HG03575 (cell line): Measurements from ENCODE around the gene SERINC2.

Source experiments
- ATAC-seq: cut with Tn5 transposase; IDR thresholded peaks from one replicate; pipeline ENCODE4 v1.9.1; 2021; ENCODE audit not compliant: unreplicated experiment, insufficient number of reproducible peaks, low FRiP score; ENCODE audit errors: extremely low read depth

Gene SERINC2

DNA sequence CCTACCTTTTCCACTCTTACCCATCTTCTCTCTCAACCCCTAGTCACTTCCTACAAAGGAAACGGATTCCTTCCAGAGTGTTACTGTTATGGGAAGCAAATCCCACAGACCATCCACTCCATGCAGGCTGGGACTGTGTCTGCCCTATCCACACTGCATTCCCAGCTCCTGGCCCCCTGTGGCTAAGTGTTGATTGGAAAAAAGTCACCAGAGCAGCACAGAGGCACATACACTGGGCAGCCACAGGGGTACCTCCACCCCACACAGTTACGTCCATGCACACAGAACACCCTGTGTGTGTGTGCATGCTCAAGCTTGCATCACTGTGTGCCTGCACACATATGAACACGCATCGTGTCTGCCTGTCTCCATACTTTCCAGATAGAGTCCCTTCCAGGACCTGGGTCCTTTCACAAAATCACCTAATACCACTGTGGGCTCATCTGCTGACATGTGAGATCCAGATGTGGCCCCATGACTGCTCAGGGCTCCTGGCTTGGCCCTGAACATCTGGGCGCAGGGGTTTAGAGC, 4.2 kb upstream of the SERINC2 start:
- no peak for ATAC-seq

DNA sequence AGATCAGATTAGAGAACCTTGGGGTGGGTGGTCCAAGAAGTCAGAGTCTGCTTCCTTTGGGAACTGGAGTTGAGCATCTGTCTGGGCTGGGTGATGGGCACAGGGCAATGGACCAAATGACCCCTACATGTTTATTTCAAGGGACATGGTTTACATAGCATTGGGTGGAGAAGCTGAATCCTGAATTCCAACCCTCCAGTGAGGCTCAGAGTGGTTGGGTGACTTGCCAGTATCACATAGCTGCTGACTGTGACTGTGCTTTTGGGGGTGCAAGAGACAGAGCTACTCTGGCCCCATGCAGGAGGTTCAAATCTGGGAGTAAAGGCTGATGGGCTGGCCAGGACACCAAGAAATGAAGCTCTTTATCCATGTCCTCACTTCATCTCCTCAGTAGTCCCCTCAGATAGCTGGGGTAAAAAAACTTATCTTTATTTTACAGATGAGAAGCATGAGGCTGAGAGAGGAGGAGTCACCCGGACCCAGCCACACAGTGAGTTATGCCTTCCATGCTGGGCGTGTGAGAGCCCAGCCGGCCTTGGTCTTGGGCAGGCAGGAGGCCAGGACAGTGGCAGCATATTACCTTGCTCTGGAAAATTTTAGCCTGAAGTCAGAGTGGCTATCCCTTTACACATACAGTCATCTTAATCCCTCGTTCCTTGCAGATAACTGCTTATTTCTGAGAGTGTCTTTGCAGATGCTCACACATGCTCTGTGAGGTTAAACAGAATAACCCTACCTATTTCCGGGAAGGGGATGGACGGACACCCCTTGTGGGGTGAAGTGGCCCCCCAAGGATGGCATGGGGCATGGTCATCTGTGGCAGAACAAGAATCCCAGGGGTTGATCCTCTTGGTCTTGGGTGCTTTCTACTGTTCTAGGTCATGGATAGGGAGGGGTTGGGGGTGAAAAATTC, 2.8 kb upstream of the SERINC2 start:
- no peak for ATAC-seq

DNA sequence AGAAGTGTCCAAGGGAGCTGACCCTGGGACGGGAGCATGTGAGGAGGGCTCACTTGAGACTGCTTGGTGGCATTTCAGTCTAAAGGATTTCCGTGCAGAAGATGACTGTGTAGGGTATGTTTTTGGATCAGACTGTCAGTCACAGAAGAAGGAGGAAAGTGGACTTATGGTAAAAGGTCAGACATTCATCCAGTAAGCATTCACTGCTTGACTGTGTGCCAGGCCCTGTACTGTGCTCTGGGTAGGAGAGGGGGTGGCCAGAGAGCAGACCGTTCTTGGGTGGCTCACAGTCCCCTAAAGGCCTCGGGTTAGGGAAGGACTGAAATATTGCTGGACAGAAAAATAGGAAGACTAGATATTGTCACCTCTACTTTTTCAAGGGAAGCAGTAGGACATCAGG, 2.1 kb upstream of the SERINC2 start:
- ATAC-seq: no peak

DNA sequence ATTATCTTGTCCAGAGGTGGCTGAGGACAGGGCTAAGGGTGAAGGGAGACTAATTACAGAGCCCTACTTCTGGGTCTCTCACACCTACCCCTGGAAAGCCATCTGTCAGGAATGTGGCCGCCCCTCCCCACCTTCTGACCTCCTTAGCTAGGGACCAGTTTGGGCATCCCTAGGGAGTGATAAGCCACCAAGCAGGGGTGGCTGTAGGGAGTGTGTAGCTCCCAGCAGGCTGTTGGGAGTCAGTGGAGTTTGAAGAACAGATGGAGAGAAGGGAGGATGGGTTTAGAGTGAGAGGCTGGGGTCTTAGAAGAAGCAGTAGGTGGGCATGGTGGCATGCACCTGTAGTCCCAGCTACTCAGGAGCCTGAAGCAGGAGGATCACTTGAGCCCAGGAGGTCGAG, 808 bp upstream of the SERINC2 start:
- no peak for ATAC-seq

DNA sequence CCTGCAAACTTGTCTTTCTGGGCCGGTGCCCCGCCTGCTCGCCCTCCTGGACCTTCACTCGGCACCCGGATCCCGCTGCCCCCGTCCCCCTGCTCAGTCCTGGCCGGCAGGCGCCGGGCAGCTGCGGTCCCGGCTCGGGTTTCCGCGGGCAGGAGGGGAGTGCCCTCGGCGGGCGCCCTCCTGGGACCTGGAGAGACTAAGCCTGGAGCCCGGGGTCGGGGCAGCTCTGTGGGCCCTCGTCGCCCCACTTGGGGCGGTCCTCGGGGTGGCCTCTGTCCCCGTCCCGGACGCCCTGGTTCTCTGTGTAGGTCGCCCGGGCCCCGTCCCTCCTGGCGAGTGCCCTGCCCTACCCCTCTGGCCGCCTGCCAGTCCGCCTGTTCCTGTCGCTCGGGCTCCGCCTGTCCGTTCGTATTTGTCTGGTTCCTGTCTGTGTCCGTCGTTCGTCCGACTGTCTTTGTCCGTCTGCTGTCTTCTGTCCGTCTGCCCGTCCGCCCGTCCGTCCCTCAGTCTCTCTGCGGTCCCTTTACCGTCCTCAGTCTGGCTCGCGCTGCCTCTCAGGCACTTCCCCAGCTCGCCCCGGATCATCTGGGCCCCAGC, 490 bp downstream of the SERINC2 start:
- no peak for ATAC-seq

DNA sequence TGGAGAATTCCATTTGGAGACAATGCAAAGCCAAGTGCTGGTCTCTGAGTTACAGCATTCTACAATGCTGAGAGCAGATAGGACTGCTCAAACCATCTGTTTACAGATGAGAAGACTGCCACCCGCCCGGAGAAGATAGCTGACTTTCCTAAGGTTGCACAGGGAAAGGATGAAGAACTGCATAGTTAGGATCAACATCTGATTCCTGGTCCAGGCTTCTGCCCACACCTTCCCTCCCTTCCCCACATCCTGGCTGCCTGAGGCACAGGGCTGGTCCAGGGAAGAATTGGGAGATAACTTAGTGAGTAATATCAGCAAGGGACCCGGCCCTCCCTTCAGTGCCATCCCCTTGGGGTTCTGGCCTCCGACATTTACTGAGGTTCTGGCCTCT, 2.0 kb downstream of the SERINC2 start:
- no peak for ATAC-seq

DNA sequence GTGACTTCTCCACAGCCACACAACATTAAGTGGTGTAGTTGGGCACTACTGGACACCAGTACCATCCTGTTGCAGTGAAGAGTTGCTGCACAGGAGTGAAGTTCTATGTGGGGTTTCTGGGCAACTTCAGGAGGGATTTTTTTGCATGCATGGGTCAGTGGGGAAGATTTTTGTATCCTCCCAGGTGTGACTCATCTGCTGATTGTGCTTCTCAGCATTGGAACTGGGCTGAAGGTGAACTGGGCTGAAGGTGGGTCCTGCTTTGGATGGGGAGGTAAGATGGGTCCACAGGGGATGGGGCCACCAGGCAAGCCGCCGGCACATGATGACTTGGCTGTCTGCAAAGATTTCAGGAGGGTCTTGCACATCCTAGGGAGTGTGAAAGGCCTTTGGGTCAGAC, 2.6 kb downstream of the SERINC2 start:
- ATAC-seq: no peak

DNA sequence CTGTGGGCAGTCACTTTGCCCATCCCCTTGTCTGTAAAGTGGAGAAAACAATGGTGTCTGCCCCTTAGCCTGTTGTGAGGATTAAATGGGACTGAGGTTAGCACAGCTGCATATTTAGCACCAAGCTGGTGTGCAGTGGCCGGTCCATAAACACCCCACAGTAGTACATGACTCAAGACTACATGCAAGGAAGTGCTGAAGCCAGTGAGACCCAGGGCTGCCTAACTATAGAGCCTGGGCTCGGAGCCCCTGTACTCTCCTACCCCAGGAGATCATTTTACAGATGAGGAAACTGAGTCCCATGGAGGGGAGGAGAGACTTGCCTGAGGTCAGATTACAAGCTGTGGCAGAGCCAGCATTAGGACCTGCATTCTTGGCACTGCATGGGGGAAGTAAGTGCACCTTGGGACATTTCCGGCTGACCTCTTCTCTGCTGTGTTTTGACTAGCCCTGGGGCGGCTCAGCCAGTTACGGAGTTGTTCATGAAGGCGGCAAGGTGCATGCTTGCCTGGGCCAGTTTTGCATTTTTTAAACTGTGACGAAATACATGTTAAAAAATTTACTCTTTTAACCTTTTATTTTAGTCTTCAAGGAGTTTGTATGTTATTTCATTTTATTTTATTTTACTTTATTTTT, 3.2 kb downstream of the SERINC2 start:
- no peak for ATAC-seq

DNA sequence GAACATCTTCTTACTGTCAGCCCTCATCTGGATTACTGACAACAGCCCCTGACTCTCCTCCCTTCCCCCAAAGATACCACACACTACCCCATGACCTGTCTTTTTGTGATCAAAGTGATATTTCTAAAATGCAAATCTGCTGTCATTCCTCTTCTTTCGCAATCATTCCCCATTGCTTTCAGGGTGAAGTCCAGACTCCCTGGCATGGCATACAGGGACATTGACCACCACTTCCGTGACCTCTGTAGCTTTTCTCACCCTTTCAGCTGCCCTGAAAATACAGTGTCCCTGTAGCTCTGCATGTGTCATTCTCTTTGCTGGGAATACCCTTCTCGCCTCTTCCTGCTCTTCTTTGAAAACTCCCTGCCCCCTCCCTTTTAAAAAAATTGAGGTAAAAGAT, 4.1 kb downstream of the SERINC2 start:
- no peak for ATAC-seq

DNA sequence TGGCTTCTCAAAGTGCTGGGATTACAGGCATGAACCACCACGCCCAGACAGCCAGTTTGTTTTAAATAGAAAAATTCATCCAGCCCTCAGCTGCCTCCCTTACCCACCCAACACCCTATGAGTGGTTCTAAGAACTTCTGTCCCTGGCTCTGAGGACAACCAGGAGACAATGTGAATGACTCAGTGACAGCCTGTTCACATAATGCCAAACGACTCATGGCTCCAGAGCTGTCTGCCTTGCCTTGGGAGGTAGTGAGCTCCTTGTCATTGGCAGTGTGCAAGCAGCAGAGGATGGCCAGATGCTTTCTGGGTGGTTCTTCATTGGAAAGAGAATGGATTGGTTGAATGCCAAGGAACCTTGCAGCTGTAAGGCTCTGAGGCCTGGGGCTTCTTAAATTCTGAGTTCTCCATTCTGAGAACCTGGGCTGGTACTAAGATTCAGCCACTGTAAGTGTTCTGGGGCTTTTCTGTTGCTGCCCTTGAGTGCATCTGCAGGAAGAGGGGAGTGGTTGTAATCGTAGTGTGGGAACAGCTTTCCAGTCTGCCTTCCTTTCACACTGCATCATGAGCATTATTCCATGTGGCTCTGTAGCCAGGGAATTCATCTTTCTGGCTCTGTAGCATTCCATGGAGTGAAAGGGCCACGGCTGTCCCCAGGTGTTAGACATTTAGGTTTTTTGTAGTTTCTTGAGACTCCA, 5.8 kb downstream of the SERINC2 start:
- no peak for ATAC-seq

DNA sequence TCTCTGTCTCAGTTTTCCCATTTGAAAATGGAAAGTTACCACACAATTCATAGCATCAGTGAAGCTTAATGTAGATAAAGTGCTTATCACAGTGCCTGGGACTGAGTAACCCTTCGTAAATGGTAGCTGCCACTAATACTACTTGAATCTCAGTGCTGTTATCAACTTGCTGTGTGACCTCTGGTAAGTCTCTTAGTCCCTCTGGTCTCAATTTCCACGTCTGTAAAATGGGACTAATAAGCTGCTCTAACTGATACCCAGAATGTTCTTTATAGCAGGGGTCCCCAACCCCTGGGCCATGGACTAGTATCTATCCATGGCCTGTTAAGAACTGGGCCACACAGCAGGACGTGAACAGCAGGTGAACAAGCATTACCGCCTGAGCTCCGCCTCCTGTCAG, 7.7 kb downstream of the SERINC2 start:
- ATAC-seq: no peak

DNA sequence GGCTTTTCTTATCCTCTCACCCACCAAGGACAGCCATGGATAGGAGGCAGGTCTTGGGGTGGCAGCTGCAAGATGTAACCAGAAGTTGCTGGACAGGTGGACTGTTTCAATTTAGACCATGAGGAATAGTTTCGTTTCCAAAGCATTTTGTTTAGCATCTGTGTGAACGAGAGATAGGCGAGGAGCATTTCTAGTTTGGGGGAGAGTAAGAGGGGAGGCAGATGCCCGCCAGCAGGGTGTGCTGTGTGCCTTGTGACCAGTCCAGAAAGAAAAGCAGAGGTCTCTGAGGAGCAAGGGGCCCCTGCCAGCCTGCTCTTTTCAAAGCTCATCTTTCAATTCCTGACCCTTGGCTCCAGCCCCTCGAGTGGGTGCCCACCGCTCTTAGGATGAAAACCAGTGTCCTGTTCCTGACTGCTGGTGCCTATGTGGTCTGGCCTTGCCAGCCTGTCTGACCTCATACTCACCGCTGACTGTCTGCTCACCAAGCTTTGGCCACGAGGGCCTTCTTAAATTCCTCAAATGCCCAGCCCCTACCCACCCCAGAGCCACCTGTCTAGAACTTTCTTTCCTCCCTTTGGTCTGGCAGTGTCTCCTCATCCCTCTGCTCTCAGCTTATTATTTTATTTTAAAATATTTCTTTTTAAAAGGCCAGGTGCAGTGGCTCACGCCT, 8.5 kb downstream of the SERINC2 start:
- ATAC-seq: no peak

DNA sequence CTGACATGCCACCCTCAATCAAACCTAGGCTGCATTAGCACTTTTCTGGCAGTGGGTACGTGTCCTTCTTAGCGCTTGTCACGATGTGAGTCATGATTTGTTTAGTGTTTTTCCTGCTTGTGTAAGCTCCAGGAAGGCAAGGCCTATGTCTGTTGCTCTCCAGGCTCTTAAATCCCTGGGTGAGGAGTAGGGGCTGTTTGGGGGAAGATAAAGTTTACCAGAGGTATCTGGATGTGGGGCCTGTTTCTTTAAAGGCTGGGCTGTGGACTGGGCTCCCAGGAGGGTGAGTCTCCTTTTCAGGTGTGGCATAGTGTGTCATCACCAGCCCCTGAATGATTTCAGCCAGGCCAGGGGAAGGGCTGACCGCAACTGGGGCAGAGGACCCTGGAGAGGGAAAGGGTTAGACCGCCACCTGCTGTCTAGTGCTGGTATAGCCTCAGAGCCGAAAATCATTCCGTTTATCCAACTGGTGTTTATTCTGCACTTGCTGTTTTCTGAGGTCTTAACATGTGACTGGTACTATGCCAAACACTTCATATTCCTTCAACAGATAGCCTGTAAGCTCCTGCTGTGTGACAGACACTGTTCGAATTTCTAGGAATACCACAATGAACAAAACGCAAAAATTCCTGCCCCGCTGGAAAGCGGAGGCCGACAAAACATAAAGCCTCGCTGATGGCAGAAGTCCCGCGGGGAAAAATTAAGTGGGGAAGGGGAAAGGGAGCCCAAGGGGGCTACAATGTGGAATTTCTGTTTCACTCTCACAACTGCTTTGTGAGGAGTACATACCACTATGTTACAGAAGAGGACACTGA, 9.7 kb downstream of the SERINC2 start:
- ATAC-seq: no peak

DNA sequence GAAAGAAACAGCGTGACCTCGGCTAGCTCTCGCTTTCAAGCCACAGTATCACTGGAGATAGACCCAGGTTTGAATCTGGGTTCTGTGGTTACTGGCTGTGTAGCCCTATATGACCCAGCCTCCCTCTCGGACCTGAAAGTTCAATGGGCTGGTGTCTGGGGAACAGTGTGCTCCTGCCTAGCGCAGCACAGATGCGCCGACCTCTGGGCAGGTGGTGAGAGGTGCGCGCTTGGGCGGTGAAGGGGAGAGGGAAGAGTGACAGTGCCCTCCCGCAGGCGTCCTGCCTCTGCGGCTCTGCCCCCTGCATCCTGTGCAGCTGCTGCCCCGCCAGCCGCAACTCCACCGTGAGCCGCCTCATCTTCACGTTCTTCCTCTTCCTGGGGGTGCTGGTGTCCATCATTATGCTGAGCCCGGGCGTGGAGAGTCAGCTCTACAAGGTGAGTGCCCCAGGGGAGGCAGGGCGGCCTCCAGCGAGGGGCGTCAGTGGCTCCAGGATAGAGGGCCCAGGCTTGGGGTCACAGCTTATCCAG, 10.5 kb downstream of the SERINC2 start:
- peak; percentile 70 for ATAC-seq

DNA sequence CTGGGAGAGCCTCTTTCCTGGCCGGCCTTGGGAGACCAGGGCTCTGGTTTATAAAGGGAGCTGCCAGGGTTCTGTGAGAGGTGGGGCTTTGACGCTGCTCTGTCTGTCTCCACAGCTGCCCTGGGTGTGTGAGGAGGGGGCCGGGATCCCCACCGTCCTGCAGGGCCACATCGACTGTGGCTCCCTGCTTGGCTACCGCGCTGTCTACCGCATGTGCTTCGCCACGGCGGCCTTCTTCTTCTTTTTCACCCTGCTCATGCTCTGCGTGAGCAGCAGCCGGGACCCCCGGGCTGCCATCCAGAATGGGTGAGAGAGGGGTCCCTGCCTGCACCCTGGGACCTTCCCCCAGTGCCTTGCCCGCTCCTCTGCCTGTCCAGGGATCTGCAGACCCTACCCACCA, 11.6 kb downstream of the SERINC2 start:
- ATAC-seq: no peak

DNA sequence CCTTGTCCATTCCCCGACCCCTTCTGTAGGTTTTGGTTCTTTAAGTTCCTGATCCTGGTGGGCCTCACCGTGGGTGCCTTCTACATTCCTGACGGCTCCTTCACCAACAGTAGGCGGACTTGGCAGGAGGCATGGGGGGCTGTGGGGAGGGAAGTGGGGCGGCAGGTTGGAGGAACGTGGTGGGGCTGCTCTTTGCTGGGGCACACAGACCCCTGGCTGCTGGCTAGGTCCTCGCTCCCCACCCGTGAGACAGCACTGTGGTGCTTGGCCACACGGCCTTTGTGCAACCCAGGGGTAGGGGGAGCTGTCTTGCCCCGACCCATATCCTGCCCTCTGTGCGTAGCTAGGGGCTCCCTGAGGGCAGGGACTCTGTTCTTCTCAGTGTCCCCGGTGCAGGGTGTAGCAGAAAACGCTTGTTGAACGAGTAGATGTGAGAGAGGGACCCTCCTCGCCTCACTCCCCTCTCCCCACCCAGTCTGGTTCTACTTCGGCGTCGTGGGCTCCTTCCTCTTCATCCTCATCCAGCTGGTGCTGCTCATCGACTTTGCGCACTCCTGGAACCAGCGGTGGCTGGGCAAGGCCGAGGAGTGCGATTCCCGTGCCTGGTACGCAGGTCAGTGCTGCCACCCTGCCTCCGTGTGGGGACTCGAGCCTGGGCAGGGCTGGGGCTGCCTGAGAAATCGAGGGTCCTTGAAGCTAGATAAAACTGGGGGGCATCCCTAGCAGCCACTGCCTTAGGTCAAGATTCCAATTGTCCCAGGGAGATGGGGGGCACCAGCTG, 12.5 kb downstream of the SERINC2 start:
- ATAC-seq: no peak

DNA sequence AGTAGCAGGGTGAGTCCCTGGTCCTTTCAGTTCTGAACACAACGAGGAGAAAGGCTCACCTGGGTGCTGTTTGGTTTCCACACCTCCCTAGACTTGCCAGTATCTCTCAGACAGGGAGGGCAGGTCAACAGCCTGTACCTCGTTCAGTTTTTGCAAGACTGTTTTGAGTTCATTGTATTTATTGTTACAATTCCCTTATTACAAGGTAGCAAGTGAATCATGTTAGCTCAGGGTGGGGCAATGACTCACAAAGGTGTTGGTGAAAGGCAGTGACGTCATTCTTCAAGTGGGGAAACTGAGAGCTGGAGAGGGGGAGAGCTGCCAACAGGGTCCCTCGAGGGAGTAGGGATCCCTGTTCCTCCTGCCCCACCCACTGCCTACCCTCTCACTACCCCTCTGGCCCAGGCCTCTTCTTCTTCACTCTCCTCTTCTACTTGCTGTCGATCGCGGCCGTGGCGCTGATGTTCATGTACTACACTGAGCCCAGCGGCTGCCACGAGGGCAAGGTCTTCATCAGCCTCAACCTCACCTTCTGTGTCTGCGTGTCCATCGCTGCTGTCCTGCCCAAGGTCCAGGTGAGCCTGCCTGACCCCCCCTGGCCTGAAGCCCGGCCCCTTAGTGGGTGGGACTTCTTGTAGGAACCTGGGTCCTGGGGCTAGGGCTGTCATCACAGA, 13.4 kb downstream of the SERINC2 start:
- no peak for ATAC-seq
